HepG2 (cell line): ENCODE data around the gene TNFRSF21. TPM values are rescaled to one million over a fixed set of nuclear protein-coding genes. Genes with fewer than 3 reads are reported as not detected.

ENCODE experiments used
- ATAC-seq: fragments of 200-7000 bp; cut with Tn5 transposase; 3 replicates; pipeline ENCODE4 v1.9.1; 2020; ENCODE audit warnings: mild to moderate bottlenecking, moderate library complexity
- BruUV-seq: library from RNA; stranded (reverse); fragments of 400-500 nt; replicated peaks from 2 replicates; lab custom pipeline; 2021; lab: Mats Ljungman, UMichigan
- CTCF ChIA-PET: fragments of 300-600 bp; formaldehyde crosslinking; extraction: SDS; loops from one replicate; lab custom pipeline; 2021; ENCODE audit warnings: low total read pairs, inconsistent platforms, low intra/inter-chr PET ratio; lab: Yijun Ruan, JAX
- POLR2A ChIA-PET: fragments of 350-600 bp; sonication (Branson Sonifier 250); formaldehyde crosslinking; loops from one replicate; lab custom pipeline; 2020; ENCODE audit warnings: antibody characterized with exemption, inconsistent platforms; lab: Yijun Ruan, JAX
- DNase-seq: peaks from one replicate; pipeline ENCODE4 v3.0.0-alpha.2; 2015; ENCODE audit warnings: low spot score
- FAIRE-seq: peaks from 3 replicates; lab custom pipeline; 2011; peaks lifted over from hg19 to GRCh38; lab: Jason Lieb, UNC
- H2AFZ ChIP-seq: one replicate; pipeline ENCODE4 v1.6.1; 2011; ENCODE audit warnings: low read length, inconsistent platforms
- H3K27ac ChIP-seq: fragments of 300-600 bp; 3 replicates; pipeline ENCODE4 v1.8.0; 2011; ENCODE audit warnings: mixed run types, mild to moderate bottlenecking, mixed read lengths, low read length, inconsistent platforms; ENCODE audit not compliant: insufficient read depth; ENCODE audit errors: extremely low read length
- H3K27me3 ChIP-seq, 2 experiments: fragments of 200-600 bp in 1 of 2; 2 replicates in 1 of 2; 3 replicates in 1 of 2; pipeline versions ENCODE4 v1.6.0 to v1.8.0; 2011; ENCODE audit warnings: low read length in 2 of 2, mild to moderate bottlenecking in 2 of 2, moderate library complexity in 2 of 2, inconsistent platforms in 1 of 2; ENCODE audit not compliant: insufficient read depth in 2 of 2, control insufficient read depth in 1 of 2
- H3K36me3 ChIP-seq, 2 experiments: fragments of 200-600 bp in 1 of 2; replicated peaks in 1 of 2; 2 replicates in 1 of 2; 3 replicates in 1 of 2; pipeline versions ENCODE4 v1.5.1 to v1.8.0; 2011; ENCODE audit warnings: low read length in 2 of 2, inconsistent platforms in 1 of 2; ENCODE audit not compliant: insufficient read depth in 2 of 2, control insufficient read depth in 1 of 2
- H3K4me1 ChIP-seq: 2 replicates; pipeline ENCODE4 v1.5.1; 2012; ENCODE audit warnings: low read length, inconsistent platforms; ENCODE audit not compliant: insufficient read depth
- H3K4me2 ChIP-seq: 2 replicates; pipeline ENCODE4 v1.6.0; 2011; ENCODE audit warnings: low read depth, low read length, inconsistent platforms
- H3K4me3 ChIP-seq, 3 experiments: fragments of 200-600 bp in 1 of 3; sonication (generic), shearing (Covaris generic) in 1 of 3; replicated peaks in 1 of 3; 2 replicates each; pipeline ENCODE4 v1.5.1; 2011 to 2016; ENCODE audit warnings: low read length in 3 of 3, inconsistent platforms in 2 of 3, low read depth in 2 of 3, mild to moderate bottlenecking in 2 of 3, control low read depth in 1 of 3, mixed read lengths in 1 of 3; ENCODE audit not compliant: insufficient read depth in 1 of 3
- H3K79me2 ChIP-seq: one replicate; pipeline ENCODE4 v1.6.1; 2011; ENCODE audit warnings: low read length, inconsistent platforms; ENCODE audit not compliant: insufficient read depth
- H3K9ac ChIP-seq: 2 replicates; pipeline ENCODE4 v1.6.0; 2011; ENCODE audit warnings: mild to moderate bottlenecking, low read depth, low read length, inconsistent platforms; ENCODE audit not compliant: insufficient read depth
- H3K9me3 ChIP-seq: 2 replicates; pipeline ENCODE4 v1.5.1; 2012; ENCODE audit warnings: mild to moderate bottlenecking, low read length
- H4K20me1 ChIP-seq: 2 replicates; pipeline ENCODE4 v1.6.0; 2011; ENCODE audit warnings: inconsistent platforms, mild to moderate bottlenecking, low read length, moderate library complexity; ENCODE audit not compliant: insufficient read depth
- BCL3 ChIP-seq: sonication (generic); formaldehyde crosslinking; IDR thresholded peaks from 2 replicates; pipeline ENCODE4 v1.5.1; 2020; ENCODE audit warnings: mild to moderate bottlenecking, missing genetic modification reagents, moderate library complexity
- E2F2 ChIP-seq: sonication (generic); formaldehyde crosslinking; IDR thresholded peaks from 2 replicates; pipeline ENCODE4 v1.4.0; 2020; ENCODE audit warnings: missing genetic modification reagents, borderline replicate concordance
- EP300 ChIP-seq, 3 experiments: sonication (generic) in 1 of 3; formaldehyde crosslinking in 1 of 3; IDR thresholded peaks; 2 replicates each; pipeline versions ENCODE4 v1.5.1 to v1.6.1; 2011 to 2020; ENCODE audit warnings: low read depth in 2 of 3, low read length in 2 of 3, borderline replicate concordance in 1 of 3, improper control_type of control experiment in 1 of 3, mild to moderate bottlenecking in 1 of 3, missing genetic modification reagents in 1 of 3, moderate library complexity in 1 of 3
- HOXD1 ChIP-seq: sonication (generic); formaldehyde crosslinking; IDR thresholded peaks from 2 replicates; pipeline ENCODE4 v1.5.0; 2020; ENCODE audit warnings: missing genetic modification reagents
- KDM6A ChIP-seq: IDR thresholded peaks from 2 replicates; pipeline ENCODE4 v1.6.1; 2016; ENCODE audit warnings: low read depth
- NAIF1 ChIP-seq: sonication (generic); formaldehyde crosslinking; IDR thresholded peaks from 2 replicates; pipeline ENCODE4 v1.5.0; 2020; ENCODE audit warnings: mild to moderate bottlenecking, missing genetic modification reagents, borderline replicate concordance
- NR2C2 ChIP-seq: sonication (generic); formaldehyde crosslinking; IDR thresholded peaks from 2 replicates; pipeline ENCODE4 v1.4.0; 2020; ENCODE audit warnings: missing genetic modification reagents, mild to moderate bottlenecking, moderate library complexity, borderline replicate concordance
- RARG ChIP-seq: sonication (generic); formaldehyde crosslinking; IDR thresholded peaks from 2 replicates; pipeline ENCODE4 v1.4.0; 2020; ENCODE audit warnings: low read depth, mild to moderate bottlenecking, missing genetic modification reagents
- REPIN1 ChIP-seq: sonication (generic); formaldehyde crosslinking; IDR thresholded peaks from 2 replicates; pipeline ENCODE4 v1.8.0; 2022; ENCODE audit warnings: missing genetic modification reagents, low read depth, mild to moderate bottlenecking, borderline replicate concordance
- SPEN ChIP-seq: sonication (generic); formaldehyde crosslinking; IDR thresholded peaks from 2 replicates; pipeline ENCODE4 v1.5.1; 2020; ENCODE audit warnings: low read depth, mild to moderate bottlenecking, missing genetic modification reagents
- ZNF282 ChIP-seq: fragments of 450-650 bp; IDR thresholded peaks from 2 replicates; pipeline ENCODE4 v1.6.1; 2018; ENCODE audit not compliant: partially characterized antibody
- ZNF296 ChIP-seq: sonication (generic); formaldehyde crosslinking; conservative IDR thresholded peaks from 2 replicates; pipeline ENCODE4 v1.5.0; 2020; ENCODE audit warnings: mild to moderate bottlenecking, missing genetic modification reagents
- ZNF510 ChIP-seq: sonication (generic); formaldehyde crosslinking; IDR thresholded peaks from 2 replicates; pipeline ENCODE4 v1.4.0; 2020; ENCODE audit warnings: low read depth, mild to moderate bottlenecking, missing genetic modification reagents
- ZNF652 ChIP-seq: IDR thresholded peaks from 2 replicates; pipeline ENCODE4 v1.6.1; 2016; ENCODE audit warnings: low read depth, borderline replicate concordance
- WGBS: methylation state at CpG from one replicate; pipeline ENCODE4 v1.1.6; 2017; ENCODE audit warnings: low lambda C conversion rate; 5-methylcytosine and 5-hydroxymethylcytosine counted together
- in situ Hi-C: cut with HindIII; loops from 2 replicates; pipeline ENCODE4 v1.10.0; 2017; ENCODE audit warnings: low pct_unique_long_range_greater_than_20kb; ENCODE audit not compliant: extremely low pct_ligation_motif_present
- intact Hi-C: fragments of 100-400 bp; cut with micrococcal nuclease; formaldehyde crosslinking; loops from one replicate; pipeline ENCODE4 v1.10.0; 2022; ENCODE audit not compliant: unreplicated experiment
- polyA plus RNA-seq, 8 experiments: library from polyadenylated mRNA; depleted of rRNA in 3 of 8; stranded (reverse) in 7 of 8; unstranded in 1 of 8; fragments of >200 nt; fragmentation: Illumina TruSeq in 4 of 8; extraction: Trizol in 4 of 8; gene quantifications; 2 replicates each; pipeline versions ENCODE4 v1.2.1 to v1.2.3, GENCODE V29; 2011 to 2016; ENCODE audit warnings: low read depth in 4 of 8, missing spikeins in 1 of 8, mixed read lengths in 1 of 8; ENCODE audit not compliant: insufficient read depth in 1 of 8
- total RNA-seq, 5 experiments: library from RNA; depleted of rRNA; stranded (reverse); fragments of >200 nt; fragmentation: Illumina TruSeq; extraction: Trizol; gene quantifications; 2 replicates each; pipeline ENCODE4 v1.2.3, GENCODE V29; 2016; ENCODE audit warnings: low read depth in 1 of 5
- TF ChIP-seq, protein P1 (sequence below), 2 experiments: sonication (generic) in 1 of 2; formaldehyde crosslinking in 1 of 2; IDR thresholded peaks; 2 replicates each; pipeline versions ENCODE4 v1.5.1 to v1.6.1; 2011 to 2020; ENCODE audit warnings: borderline replicate concordance in 1 of 2, low read depth in 1 of 2, low read length in 1 of 2, mild to moderate bottlenecking in 1 of 2, missing genetic modification reagents in 1 of 2, moderate library complexity in 1 of 2

The TNFRSF21 gene
- total and polyA plus RNA-seq, 2 of the 13 experiments (the other 11 are each of a cell fraction or from before 2014, with no cell fraction given): 24.8 to 46.3 TPM

DNA sequence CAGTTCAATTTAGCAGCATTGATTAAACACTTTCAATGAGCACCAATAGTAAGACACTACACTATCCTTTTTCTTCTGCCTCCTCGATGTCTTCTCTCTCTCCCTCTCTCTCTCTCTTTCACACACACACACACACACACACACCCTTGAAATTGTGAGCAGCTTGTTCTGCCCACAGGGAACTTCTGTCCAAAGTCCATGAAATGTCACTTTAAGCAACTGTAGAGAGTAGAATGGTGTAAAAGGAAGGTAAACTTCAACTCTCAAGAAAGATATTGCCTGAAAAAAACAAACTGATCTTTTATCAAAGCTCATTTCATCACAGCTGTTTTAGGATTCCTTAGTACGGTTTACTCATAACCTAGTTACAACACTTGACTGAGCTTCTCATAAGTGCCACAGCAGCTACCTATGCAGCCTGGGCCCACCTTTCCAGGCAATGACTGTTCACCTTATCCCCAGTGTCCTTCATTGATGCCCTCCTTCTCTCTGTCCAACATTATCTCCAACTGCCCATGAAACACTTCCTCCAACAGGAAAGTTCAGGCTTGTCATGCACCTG is 107.0 kb downstream of the TNFRSF21 start (continued):
- 0 out of 2 replicates have a peak, but pooled peaks have one; percentile 25 for TF ChIP-seq BCL3

- Histone ChIP-seq H3K9me3 (no peaks in the 10 kb centered on the region), H3K4me1 (peaks cover 69% of the 10 kb centered on the region), H3K9ac (no peak overlapping the region), H3K27ac (peak overlapping the region; percentile 22), H3K4me2 (peak overlapping the region; percentile 50), H4K20me1 (no peaks in the 10 kb centered on the region), H3K4me3 (peak overlapping the region in 1 of 3 experiments; percentile 4; a peak in 1 of 6 replicates), H2AFZ (no peak overlapping the region), H3K27me3 (no peaks in the 10 kb centered on the region), H3K79me2 (no peaks in the 10 kb centered on the region), H3K36me3 (no peaks in the 10 kb centered on the region)
- DNase-seq (peak; percentile 71), ATAC-seq (peak; percentile 85), FAIRE-seq (peak; percentile 40)
- POLR2A ChIA-PET: interaction anchor here (1.9 to 2.7 kb wide), 2 partner anchors 12 to 124 kb away, joined by 5 to 6 read pairs; no protein-coding TSS in a partner anchor
- CTCF ChIA-PET: no interaction called here
- no TSS peak for BruUV-seq
- 43% methylated on average over 3 of the region's 3 CpGs for WGBS
- intact Hi-C loops (no loop called here), in situ Hi-C loops (no loop called here)
- no peak for TF ChIP-seq KDM6A (CRISPR knock-in tag)
- no peak; the same call in 1 of the 2 replicates for TF ChIP-seq NR2C2 (CRISPR knock-in tag)
- TF ChIP-seq, protein P1, sequence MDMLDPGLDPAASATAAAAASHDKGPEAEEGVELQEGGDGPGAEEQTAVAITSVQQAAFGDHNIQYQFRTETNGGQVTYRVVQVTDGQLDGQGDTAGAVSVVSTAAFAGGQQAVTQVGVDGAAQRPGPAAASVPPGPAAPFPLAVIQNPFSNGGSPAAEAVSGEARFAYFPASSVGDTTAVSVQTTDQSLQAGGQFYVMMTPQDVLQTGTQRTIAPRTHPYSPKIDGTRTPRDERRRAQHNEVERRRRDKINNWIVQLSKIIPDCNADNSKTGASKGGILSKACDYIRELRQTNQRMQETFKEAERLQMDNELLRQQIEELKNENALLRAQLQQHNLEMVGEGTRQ (IDR thresholded peaks at IDR 0.05; ENCODE audit: low read depth, low read length): no peak
- TF ChIP-seq, protein P1 (CRISPR knock-in tag; IDR thresholded peaks at IDR 0.05; ENCODE audit: borderline replicate concordance): no peak
- no peak for TF ChIP-seq RARG (CRISPR knock-in tag)
- TF ChIP-seq ZNF652 (CRISPR knock-in tag): no peak
- no peak for TF ChIP-seq ZNF296 (CRISPR knock-in tag)
- TF ChIP-seq ZNF282: no peak
- no peak for TF ChIP-seq ZNF510 (CRISPR knock-in tag)
- TF ChIP-seq REPIN1 (CRISPR knock-in tag): no peak
- no peak for TF ChIP-seq NAIF1 (CRISPR knock-in tag)
- no peak for TF ChIP-seq HOXD1
- TF ChIP-seq E2F2 (CRISPR knock-in tag): no peak
- no peak for TF ChIP-seq SPEN
- peak in 1 of 2 experiments; percentile 34; a peak in 1 of 4 replicates for TF ChIP-seq EP300 (IDR thresholded peaks at IDR 0.05; ENCODE audit: low read depth in 2 of 2, low read length in 2 of 2)
- no peak for TF ChIP-seq EP300 (CRISPR knock-in tag; IDR thresholded peaks at IDR 0.05; ENCODE audit: borderline replicate concordance)
Measured at GRCh38 chr6:47200536-47201334, 109.0 kb downstream of the TNFRSF21 start.
